GM19023 (cell line): ENCODE results near the gene TAF9B.
"Not testable (repeated sequence)": the region's sequence is repeated elsewhere in the genome, so short reads cannot be mapped to it uniquely, and the experiment has no call there.

Experiments used
- ATAC-seq: cut with Tn5 transposase; IDR thresholded peaks from one replicate; pipeline ENCODE4 v1.9.1; 2021; ENCODE audit warnings: mild to moderate bottlenecking, moderate library complexity; ENCODE audit not compliant: unreplicated experiment

TAF9B gene

DNA sequence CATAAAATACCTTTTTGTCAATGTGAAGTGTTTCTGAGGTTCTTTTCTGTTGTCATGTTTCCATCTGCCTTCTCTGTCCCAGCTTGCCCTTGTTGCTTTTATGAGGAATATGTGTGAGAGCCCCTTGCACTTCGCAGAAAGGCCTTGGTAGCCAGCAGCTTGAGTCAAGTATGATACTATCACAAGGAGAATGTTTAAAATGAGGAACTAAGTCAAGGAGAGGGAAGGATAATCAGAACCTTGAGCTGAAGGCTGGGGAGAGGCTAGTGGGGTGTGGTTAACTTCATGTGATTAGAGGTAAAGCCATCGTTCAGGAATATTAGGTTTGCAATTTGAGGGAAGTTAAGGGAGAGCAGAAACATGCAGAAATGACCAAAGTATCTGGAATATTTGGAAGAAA is 22.7 kb downstream of the TAF9B start:
- ATAC-seq: no peak

DNA sequence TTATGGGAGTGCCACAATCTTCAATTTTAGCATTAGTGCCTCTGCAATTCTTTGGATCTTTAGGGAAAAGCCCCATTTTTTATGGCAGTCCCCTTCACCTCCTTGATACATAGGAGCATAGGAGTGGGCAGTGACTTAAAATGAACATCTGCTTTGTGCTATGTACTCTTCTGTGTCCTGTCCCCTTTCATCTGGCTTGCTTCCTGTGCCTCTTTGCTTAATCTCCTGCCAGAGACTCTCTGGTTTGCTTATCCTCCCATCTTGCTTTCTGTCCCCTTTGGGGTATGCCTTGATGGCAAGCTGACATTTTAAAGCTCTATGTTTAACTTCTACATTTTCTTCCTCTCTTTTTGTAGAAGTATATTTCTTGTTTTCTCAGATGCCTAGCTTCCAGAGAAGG is 23.1 kb downstream of the TAF9B start:
- ATAC-seq: no peak

DNA sequence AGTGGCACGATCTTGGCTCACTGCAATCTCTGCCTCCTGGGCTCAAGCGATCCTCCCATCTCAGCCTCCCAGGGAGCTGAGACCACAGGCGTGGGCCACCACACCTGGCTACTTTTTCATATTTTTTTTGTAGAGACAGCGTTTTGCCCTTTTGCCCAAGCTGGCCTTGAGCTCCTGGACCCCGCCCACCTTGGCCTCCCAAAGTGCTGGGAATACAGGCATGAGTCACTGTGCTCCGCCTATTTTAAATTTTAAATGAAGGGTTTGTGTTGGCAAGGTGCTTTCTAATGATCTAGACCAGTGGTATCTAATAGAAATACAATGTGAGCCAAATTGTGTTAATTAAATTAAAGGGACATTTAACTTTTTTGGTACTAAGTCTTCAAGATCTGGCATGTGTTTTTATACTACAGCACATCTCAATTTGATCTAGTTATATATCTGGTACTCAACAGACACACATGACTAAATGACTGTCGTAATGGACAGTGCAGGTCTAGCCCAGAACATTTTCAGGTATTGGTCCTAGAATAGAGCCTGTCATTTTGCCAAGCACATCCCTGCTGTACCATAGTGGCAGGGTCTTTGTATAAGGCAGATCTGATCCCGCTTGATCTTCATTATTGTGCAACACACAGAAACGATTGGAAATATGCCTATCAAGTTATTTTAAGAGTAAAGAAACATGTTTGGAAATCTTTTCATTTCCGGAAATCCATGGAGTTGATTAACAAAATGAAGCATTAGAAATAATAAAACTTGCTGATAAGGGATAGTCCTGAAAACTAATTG is 28.1 kb downstream of the TAF9B start:
- no peak for ATAC-seq

DNA sequence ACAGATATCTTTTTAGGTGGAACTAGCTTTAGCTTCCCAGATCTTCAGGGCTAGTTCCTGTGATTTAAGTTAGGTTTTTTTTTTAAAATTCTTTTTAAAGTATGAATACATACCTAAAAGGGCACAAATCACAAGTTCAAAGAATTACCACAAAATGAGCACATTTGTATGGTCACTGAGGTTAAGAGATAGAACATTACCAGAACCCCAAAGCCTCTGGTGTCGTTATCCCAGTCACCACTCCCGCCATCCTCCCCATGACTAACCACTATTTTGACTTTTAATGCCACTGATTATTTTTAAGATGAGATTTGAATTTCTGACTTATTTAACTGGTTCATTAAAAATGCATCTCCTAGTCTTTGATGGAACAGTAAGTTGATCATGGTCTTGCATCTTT is 30.0 kb downstream of the TAF9B start:
- ATAC-seq: no peak

DNA sequence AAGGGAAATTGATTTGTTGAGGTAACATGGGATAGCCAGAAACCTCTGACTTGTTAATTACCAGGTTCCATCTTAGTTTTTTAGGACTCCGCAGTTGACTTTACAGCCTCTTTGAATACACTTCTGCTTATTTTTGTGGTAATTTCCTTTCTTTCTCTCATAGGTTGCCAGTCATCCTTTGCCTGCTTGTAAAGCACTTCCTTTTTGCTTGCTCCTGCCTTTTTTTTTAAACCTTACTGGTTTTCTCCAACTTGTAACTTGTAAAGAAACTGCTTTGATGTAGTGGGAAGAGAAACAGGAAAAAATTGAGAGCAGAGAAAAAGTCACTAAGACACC is 32.8 kb downstream of the TAF9B start:
- no peak for ATAC-seq

DNA sequence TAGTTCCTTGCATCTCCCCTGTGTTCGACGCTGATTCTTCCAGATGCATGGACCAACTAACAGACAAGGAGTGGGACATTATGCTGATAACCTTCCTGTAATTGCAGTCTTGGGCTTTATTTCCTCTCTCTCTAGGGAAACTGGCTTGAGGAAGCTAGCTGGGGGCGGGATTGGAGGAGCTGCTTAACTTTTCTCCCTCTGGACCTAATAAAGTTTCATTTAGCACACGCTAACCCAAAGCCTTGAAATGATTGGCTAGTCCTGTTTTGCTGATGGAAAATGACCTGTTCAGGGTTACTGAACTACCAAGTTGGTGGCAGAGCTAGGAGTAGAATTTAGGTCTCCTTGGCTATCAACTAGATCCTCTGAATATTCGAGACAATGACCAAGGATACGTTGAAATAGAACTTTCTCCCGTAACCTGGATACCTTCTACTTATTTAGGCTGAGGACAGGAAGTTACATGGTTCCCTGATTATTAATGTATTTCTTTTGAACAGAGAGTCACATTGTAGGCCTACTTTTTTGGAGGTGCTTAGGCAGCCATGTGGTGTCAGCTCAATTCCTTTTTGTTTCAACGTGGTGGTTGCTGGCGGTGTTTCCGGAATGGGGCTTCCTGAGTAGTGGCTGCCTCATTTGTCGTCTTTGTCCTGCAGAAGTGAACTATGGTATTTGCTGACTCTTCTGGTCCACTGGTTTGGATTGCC is 33.4 kb downstream of the TAF9B start:
- no peak for ATAC-seq

DNA sequence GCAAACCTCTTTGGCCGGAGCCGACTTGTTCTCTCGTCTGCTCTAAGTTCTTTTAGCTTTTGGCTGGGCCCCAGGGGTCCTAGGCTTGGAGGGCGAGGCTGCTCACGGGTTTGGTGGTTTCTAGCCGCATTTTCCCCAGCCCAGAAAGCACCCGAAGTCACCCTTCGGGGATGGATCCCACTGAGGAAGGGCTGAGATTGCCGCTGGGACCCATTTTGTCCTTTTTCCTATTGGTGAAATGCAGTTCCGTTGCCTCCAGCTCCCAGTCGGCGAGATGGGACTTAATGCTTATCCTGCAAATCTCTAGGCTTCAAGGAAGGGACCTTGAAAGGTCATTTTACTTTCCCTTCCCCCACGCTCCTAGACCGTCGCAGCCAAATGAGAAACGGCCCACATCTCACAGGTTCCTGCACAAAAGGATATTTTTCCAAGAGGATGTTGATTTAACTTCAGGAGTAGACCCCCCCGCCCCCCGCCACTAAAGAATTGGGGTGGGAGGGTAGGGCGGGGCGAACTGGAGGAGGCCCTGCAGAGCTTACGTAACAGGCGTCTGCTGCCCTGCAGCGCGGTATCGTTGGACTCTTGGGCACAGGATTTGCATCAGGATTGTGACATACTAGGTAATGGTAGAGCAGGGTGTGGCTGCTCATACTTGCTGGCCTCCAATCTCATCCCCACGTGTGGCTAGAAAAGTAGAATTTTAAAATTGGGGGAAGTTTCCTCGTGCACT is 34.8 kb downstream of the TAF9B start:
- peak; percentile 26 for ATAC-seq

DNA sequence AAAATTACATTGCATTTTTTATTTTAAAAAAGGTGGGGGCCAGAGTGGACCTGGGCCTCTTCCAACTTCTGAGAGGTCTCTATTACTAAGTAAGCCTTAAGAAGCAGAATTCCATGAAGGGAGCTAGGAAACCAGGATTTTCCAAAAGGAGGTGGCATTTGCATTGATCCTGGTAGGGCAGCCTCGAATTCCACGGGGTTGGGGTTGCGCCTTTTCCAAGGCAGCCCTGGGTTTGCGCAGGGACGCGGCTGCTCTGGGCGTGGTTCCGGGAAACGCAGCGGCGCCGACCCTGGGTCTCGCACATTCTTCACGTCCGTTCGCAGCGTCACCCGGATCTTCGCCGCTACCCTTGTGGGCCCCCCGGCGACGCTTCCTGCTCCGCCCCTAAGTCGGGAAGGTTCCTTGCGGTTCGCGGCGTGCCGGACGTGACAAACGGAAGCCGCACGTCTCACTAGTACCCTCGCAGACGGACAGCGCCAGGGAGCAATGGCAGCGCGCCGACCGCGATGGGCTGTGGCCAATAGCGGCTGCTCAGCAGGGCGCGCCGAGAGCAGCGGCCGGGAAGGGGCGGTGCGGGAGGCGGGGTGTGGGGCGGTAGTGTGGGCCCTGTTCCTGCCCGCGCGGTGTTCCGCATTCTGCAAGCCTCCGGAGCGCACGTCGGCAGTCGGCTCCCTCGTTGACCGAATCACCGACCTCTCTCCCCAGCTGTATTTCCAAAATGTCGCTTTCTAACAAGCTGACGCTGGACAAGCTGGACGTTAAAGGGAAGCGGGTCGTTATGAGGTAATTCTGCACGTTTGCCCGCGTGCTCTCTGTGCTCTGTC is 35.6 kb downstream of the TAF9B start, which contains the start of gene PGK1:
Gene PGK1 (plus strand): TSS at position 626 of the 824 bp plus-strand sequence. CDS start 93 bp downstream, at position 719.
- ATAC-seq: peak; percentile 97

DNA sequence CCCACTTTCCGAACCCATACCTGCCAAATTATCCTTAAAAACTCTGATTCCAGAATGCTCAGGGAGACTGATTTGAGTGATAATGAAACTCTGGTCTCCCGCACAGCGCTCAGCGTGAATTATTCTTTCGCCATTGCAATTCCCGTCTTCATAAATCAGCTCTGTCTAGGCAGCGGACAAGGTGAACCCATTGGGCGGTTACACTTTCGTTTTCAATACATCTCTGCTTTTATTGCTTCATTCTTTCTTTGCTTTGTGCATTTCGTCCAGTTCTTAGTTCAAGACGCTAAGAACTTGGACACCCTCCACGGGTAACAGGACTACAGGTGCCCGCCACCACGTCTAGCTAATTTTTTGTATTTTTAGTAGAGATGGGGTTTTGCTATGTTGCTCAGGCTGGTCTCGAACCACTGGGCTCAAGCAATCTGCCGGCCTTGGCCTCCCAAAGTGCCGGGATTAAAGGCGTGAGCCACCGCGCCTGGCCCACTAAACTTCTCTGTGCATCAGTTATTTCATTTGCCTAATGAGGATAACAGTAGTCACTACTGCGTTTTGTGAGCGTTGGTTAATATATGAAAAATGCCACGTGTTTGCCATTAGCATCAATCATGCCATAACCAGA is 36.3 kb downstream of the TAF9B start:
- no peak for ATAC-seq

DNA sequence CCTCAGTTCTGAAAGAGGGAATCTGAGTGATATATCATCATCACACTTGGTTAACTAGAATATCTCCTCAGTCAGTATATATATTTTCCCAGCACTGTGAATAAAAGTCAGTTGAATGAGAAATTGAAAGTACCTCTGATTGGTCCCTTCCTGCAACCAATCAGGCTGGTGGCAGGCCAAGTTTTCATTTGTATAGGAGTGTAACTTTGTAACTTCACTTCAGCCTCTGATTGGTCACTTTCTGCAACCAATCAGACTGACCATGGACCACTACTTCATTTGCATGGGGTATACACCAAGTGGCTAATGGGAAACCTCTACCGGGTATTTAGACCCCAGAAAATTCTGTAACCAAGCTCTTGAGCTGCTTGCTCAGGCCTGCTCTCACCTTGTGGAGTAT is 37.4 kb downstream of the TAF9B start:
- no peak for ATAC-seq

DNA sequence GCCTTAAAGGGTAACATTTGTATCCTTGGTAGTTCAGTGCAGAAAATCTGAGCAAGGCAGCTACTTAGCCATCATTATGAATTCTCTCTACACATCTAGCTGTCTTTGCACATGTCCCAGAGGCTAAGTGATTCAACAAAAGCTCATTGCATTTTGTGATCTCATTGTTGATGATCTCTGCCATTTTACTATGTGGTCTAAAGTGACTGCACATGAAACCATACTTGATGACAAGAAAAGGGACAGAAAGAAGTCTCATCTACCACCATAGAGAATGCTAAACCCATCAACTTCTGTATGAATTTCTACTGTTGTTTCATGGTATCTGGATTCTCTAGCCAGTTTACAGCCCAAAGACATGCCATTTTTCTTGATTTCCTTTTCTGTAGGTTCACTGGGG is 41.3 kb downstream of the TAF9B start:
- ATAC-seq: no peak

DNA sequence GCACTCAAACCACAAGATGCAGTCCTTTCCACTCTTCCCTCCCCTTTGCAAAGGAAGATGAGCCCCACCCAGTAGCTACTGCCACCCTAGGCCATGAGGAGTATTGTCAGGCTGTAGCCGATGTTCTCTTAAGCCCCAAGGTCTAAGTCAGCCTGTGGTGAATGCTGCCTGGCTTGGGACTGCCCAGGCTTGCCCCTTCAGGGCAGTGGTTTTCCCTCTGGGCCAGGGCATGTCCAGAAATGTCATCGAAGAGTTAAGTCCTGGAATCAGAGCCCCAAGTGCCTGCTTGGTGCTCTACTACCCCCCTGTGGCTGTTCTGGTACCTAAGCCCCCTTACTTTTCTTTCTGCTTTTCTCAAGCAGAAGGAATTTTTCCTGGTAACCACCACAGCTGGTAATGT is 47.2 kb downstream of the TAF9B start:
- peak; percentile 80 for ATAC-seq

DNA sequence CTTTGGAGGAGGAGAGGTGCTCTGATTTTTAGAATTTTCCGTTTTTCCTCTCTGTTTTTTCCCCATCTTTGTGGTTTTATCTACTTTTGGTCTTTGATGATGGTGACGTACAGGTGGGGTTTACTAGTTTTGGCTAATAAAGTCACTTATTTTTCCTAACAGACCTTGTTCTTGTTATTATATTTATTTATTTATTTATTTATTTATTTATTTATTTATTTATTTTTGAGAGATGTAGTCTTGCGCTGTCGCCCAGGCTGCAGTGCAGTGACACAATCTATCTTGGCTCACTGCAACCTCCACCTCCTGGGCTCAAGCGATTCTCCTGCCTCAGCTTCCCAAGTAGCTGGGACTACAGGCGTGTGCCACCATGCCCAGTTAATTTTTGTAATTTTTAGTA is 58.0 kb downstream of the TAF9B start:
- not testable (repeated sequence) for ATAC-seq
